Breast epithelium (tissue), 3 donors: ENCODE results near the gene CDKN2A.

Source experiments
- CTCF ChIP-seq, 3 donors: fragments of 450-650 bp; IDR thresholded peaks; one replicate each; pipeline ENCODE4 v1.5.1; 2016 to 2017; ENCODE audit warnings: antibody characterized with exemption in 3 of 3, mild to moderate bottlenecking in 3 of 3, moderate library complexity in 3 of 3
- POLR2AphosphoS5 ChIP-seq, 3 donors: sonication (generic); formaldehyde crosslinking; IDR thresholded peaks; one replicate each; pipeline ENCODE4 v1.6.1; 2017; ENCODE audit warnings: antibody characterized with exemption in 3 of 3

- TF ChIP-seq CTCF (IDR thresholded peaks at IDR 0.05) = no peak
- no peak for TF ChIP-seq POLR2AphosphoS5 (IDR thresholded peaks at IDR 0.05)
These were observed 24.0 kb downstream of the CDKN2A start for GRCh38 chr9:21969951-21970799.
